H1 (cell line): ENCODE results near the gene KIF26A. TPM values are rescaled to one million over a fixed set of nuclear protein-coding genes. Genes with fewer than 3 reads are reported as not detected.

Experiments
- CTCF ChIA-PET: fragments of 300-600 bp; sonication (Branson Sonifier 250); formaldehyde crosslinking; loops from one replicate; lab custom pipeline; 2021; ENCODE audit not compliant: partially characterized antibody; lab: Charles Lee
- POLR2A ChIA-PET: fragments of 300-600 bp; sonication (Branson Sonifier 250); formaldehyde crosslinking; loops from one replicate; lab custom pipeline; 2021; ENCODE audit warnings: inconsistent platforms; ENCODE audit not compliant: partially characterized antibody; lab: Charles Lee
- DNase-seq, 2 experiments: peaks; one replicate each; pipeline versions ENCODE4 v3.0.0 to v3.0.0-alpha.2; 2010 to 2022; ENCODE audit warnings: low spot score in 2 of 2, low read depth in 1 of 2, mixed read lengths in 1 of 2
- FAIRE-seq: peaks from 2 replicates; lab custom pipeline; 2011; peaks lifted over from hg19 to GRCh38; lab: Jason Lieb, UNC
- H2AFZ ChIP-seq: 2 replicates; pipeline ENCODE4 v1.8.1; 2012; ENCODE audit warnings: low read length, inconsistent platforms
- H2AK5ac ChIP-seq: 2 replicates; pipeline ENCODE4 v1.6.1; 2013; ENCODE audit warnings: low read depth, low read length
- H2BK120ac ChIP-seq: replicated peaks from 2 replicates; pipeline ENCODE3; 2013; ENCODE audit warnings: low read depth, low read length, inconsistent platforms
- H2BK12ac ChIP-seq: 2 replicates; pipeline ENCODE4 v1.6.1; 2013; ENCODE audit warnings: low read depth, low read length
- H2BK15ac ChIP-seq: 2 replicates; pipeline ENCODE4 v1.6.1; 2013; ENCODE audit warnings: low read length
- H2BK20ac ChIP-seq: 2 replicates; pipeline ENCODE4 v1.6.1; 2013; ENCODE audit warnings: low read length
- H2BK5ac ChIP-seq: 2 replicates; pipeline ENCODE4 v1.6.1; 2013; ENCODE audit warnings: low read depth, low read length
- H3K14ac ChIP-seq: 2 replicates; pipeline ENCODE4 v1.6.1; 2013; ENCODE audit warnings: inconsistent platforms; ENCODE audit not compliant: insufficient read length
- H3K18ac ChIP-seq: 2 replicates; pipeline ENCODE4 v1.6.1; 2013; ENCODE audit warnings: low read length; ENCODE audit errors: extremely low read depth
- H3K23ac ChIP-seq: 2 replicates; pipeline ENCODE4 v1.6.1; 2013; ENCODE audit warnings: inconsistent platforms; ENCODE audit not compliant: insufficient read length
- H3K23me2 ChIP-seq: 2 replicates; pipeline ENCODE4 v1.6.1; 2013; ENCODE audit warnings: low read depth, low read length
- H3K27ac ChIP-seq: 2 replicates; pipeline ENCODE4 v1.6.1; 2011; ENCODE audit warnings: low read depth, low read length, inconsistent platforms
- H3K27me3 ChIP-seq, 4 experiments: replicated peaks in 1 of 4; 1 replicate in 1 of 4; 2 replicates in 3 of 4; pipeline versions ENCODE4 v1.6.1 to v1.8.1; 2011 to 2013; ENCODE audit warnings: low read length in 3 of 4, mild to moderate bottlenecking in 3 of 4, inconsistent platforms in 2 of 4, mixed read lengths in 2 of 4, moderate library complexity in 1 of 4; ENCODE audit not compliant: control insufficient read depth in 3 of 4, insufficient read depth in 3 of 4; ENCODE audit errors: extremely low read depth in 1 of 4
- H3K36me3 ChIP-seq, 4 experiments: 2 replicates each; pipeline versions ENCODE4 v1.6.1 to v1.8.1; 2011 to 2013; ENCODE audit warnings: mild to moderate bottlenecking in 4 of 4, low read length in 3 of 4, moderate library complexity in 2 of 4, control low read depth in 1 of 4, inconsistent platforms in 1 of 4; ENCODE audit not compliant: insufficient read depth in 4 of 4, control insufficient read depth in 2 of 4
- H3K4ac ChIP-seq: replicated peaks from 2 replicates; pipeline ENCODE3; 2013; ENCODE audit warnings: low read length, low read depth, mixed read lengths, inconsistent platforms; ENCODE audit not compliant: insufficient read length
- H3K4me1 ChIP-seq, 4 experiments: replicated peaks in 1 of 4; 1 replicate in 1 of 4; 2 replicates in 3 of 4; pipeline versions ENCODE4 v1.6.1 to v1.8.1; 2011 to 2013; ENCODE audit warnings: low read length in 3 of 4, inconsistent platforms in 2 of 4, mixed read lengths in 1 of 4; ENCODE audit not compliant: insufficient read depth in 4 of 4, control insufficient read depth in 3 of 4
- H3K4me2 ChIP-seq, 2 experiments: 2 replicates each; pipeline versions ENCODE4 v1.6.1 to v1.8.1; 2011 to 2013; ENCODE audit warnings: low read depth in 2 of 2, low read length in 2 of 2, control low read depth in 1 of 2, inconsistent platforms in 1 of 2, mild to moderate bottlenecking in 1 of 2; ENCODE audit not compliant: insufficient read depth in 1 of 2
- H3K4me3 ChIP-seq, 4 experiments: fragments of 200-600, 300-600 bp in 1 of 4; sonication (generic), shearing (Covaris generic), sonication (Bioruptor Twin) in 1 of 4; 2 replicates each; pipeline versions ENCODE4 v1.5.1 to v1.8.1; 2011 to 2016; ENCODE audit warnings: low read length in 4 of 4, low read depth in 3 of 4, control low read depth in 2 of 4, inconsistent platforms in 2 of 4, mild to moderate bottlenecking in 2 of 4, mixed read lengths in 1 of 4, moderate library complexity in 1 of 4; ENCODE audit not compliant: insufficient read depth in 2 of 4; ENCODE audit errors: extremely low read depth in 1 of 4
- H3K56ac ChIP-seq: replicated peaks from 2 replicates; pipeline ENCODE3; 2013; ENCODE audit warnings: low read depth, mild to moderate bottlenecking, mixed read lengths, low read length, inconsistent platforms; ENCODE audit not compliant: insufficient read length
- H3K79me1 ChIP-seq: 2 replicates; pipeline ENCODE4 v1.6.1; 2013; ENCODE audit warnings: low read depth, low read length, control low read depth
- H3K79me2 ChIP-seq, 2 experiments: 2 replicates each; pipeline versions ENCODE4 v1.6.1 to v1.8.1; 2012 to 2013; ENCODE audit warnings: low read length in 2 of 2, mild to moderate bottlenecking in 2 of 2, inconsistent platforms in 1 of 2; ENCODE audit not compliant: insufficient read depth in 2 of 2, control insufficient read depth in 1 of 2
- H3K9ac ChIP-seq, 4 experiments: replicated peaks in 1 of 4; 1 replicate in 1 of 4; 2 replicates in 3 of 4; pipeline versions ENCODE4 v1.6.1 to v1.8.1; 2011 to 2013; ENCODE audit warnings: low read depth in 3 of 4, low read length in 3 of 4, control low read depth in 2 of 4, mild to moderate bottlenecking in 2 of 4, moderate library complexity in 2 of 4, inconsistent platforms in 1 of 4; ENCODE audit errors: extremely low read depth in 1 of 4
- H3K9me3 ChIP-seq, 2 experiments: 2 replicates each; pipeline versions ENCODE4 v1.6.1 to v1.8.1; 2012 to 2013; ENCODE audit warnings: mild to moderate bottlenecking in 2 of 2, moderate library complexity in 2 of 2, control low read depth in 1 of 2, inconsistent platforms in 1 of 2, low read depth in 1 of 2, low read length in 1 of 2, mixed read lengths in 1 of 2; ENCODE audit not compliant: insufficient read depth in 2 of 2
- H4K20me1 ChIP-seq, 2 experiments: replicated peaks in 1 of 2; 2 replicates each; pipeline versions ENCODE3 to v1.8.1; 2011 to 2013; ENCODE audit warnings: inconsistent platforms in 2 of 2, low read length in 2 of 2, mild to moderate bottlenecking in 1 of 2; ENCODE audit not compliant: insufficient read depth in 2 of 2, control insufficient read depth in 1 of 2
- H4K5ac ChIP-seq: 2 replicates; pipeline ENCODE4 v1.6.1; 2013; ENCODE audit warnings: low read length, low read depth, mixed read lengths, inconsistent platforms; ENCODE audit not compliant: insufficient read length
- H4K8ac ChIP-seq: 2 replicates; pipeline ENCODE4 v1.8.0; 2013; ENCODE audit warnings: mild to moderate bottlenecking, moderate library complexity, low read length, inconsistent platforms; ENCODE audit not compliant: insufficient read depth; ENCODE audit errors: extremely low read depth
- H4K91ac ChIP-seq: replicated peaks from 2 replicates; pipeline ENCODE3; 2013; ENCODE audit warnings: low read length, mixed read lengths, inconsistent platforms; ENCODE audit not compliant: insufficient read length
- CEBPB ChIP-seq: IDR thresholded peaks from 2 replicates; pipeline ENCODE4 v1.6.1; 2012; ENCODE audit warnings: low read depth, low read length
- E2F6 ChIP-seq: IDR thresholded peaks from 2 replicates; pipeline ENCODE4 v1.6.1; 2012; ENCODE audit warnings: inconsistent platforms
- GABPA ChIP-seq: IDR thresholded peaks from 2 replicates; pipeline ENCODE4 v1.6.1; 2011; ENCODE audit warnings: mild to moderate bottlenecking, low read length, moderate library complexity, borderline replicate concordance; ENCODE audit not compliant: insufficient read depth
- JUN ChIP-seq: IDR thresholded peaks from 2 replicates; pipeline ENCODE4 v1.6.1; 2011; ENCODE audit warnings: low read depth, mild to moderate bottlenecking, improper control_type of control experiment, low read length
- JUND ChIP-seq: IDR thresholded peaks from 2 replicates; pipeline ENCODE4 v1.6.1; 2011; ENCODE audit warnings: mild to moderate bottlenecking, improper control_type of control experiment, low read length
- KDM5A ChIP-seq: fragments of 200-600 bp; IDR thresholded peaks from 2 replicates; pipeline ENCODE4 v1.7.1; 2012; ENCODE audit warnings: mild to moderate bottlenecking, low read length, inconsistent platforms, mixed read lengths
- PHF8 ChIP-seq: fragments of 200-600 bp; sonication (generic); conservative IDR thresholded peaks from 2 replicates; pipeline ENCODE4 v1.7.1; 2012; ENCODE audit warnings: low read depth, mild to moderate bottlenecking, inconsistent platforms, low read length, moderate library complexity
- POU5F1 ChIP-seq: IDR thresholded peaks from 2 replicates; pipeline ENCODE4 v1.6.1; 2011; ENCODE audit warnings: low read depth, mild to moderate bottlenecking, low read length, moderate library complexity
- RBBP5 ChIP-seq: IDR thresholded peaks from 2 replicates; pipeline ENCODE4 v1.7.1; 2012; ENCODE audit warnings: low read depth, mild to moderate bottlenecking, inconsistent platforms, low read length, moderate library complexity, borderline replicate concordance
- SIN3A ChIP-seq, 2 experiments: IDR thresholded peaks in 1 of 2; conservative IDR thresholded peaks in 1 of 2; 2 replicates each; pipeline ENCODE4 v1.6.1; 2011 to 2012; ENCODE audit warnings: low read length in 2 of 2, improper control_type of control experiment in 1 of 2, low read depth in 1 of 2, mild to moderate bottlenecking in 1 of 2
- SP4 ChIP-seq: IDR thresholded peaks from 2 replicates; pipeline ENCODE4 v1.6.1; 2012; ENCODE audit warnings: low read length, inconsistent platforms
- SUZ12 ChIP-seq: fragments of 200-600 bp; sonication (generic); IDR thresholded peaks from 2 replicates; pipeline ENCODE4 v1.6.1; 2012; ENCODE audit warnings: mild to moderate bottlenecking, inconsistent platforms, low read length, moderate library complexity, mixed read lengths
- TBP ChIP-seq: IDR thresholded peaks from 2 replicates; pipeline ENCODE4 v1.6.1; 2011; ENCODE audit warnings: low read depth, low read length, improper control_type of control experiment
- TCF12 ChIP-seq: IDR thresholded peaks from 2 replicates; pipeline ENCODE4 v1.6.1; 2011; ENCODE audit warnings: low read depth, mild to moderate bottlenecking, low read length
- TEAD4 ChIP-seq: IDR thresholded peaks from 2 replicates; pipeline ENCODE4 v1.6.1; 2012; ENCODE audit warnings: low read depth, low read length, inconsistent platforms, mixed read lengths
- WGBS, 2 experiments: shearing (Covaris generic) in 1 of 2; methylation state at CpG; one replicate each; pipeline versions ENCODE4 v1.1.6 to v1.1.7; 2013 to 2015; ENCODE audit warnings: low lambda C conversion rate in 2 of 2, mixed read lengths in 2 of 2, inconsistent platforms in 1 of 2, low coverage in 1 of 2, missing lambda C conversion rate in 1 of 2; ENCODE audit not compliant: insufficient replicate concordance in 2 of 2, insufficient coverage in 1 of 2, insufficient read length in 1 of 2; ENCODE audit errors: extremely low coverage in 1 of 2, missing lambda C conversion rate in 1 of 2; 5-methylcytosine and 5-hydroxymethylcytosine counted together
- polyA plus RNA-seq, 7 experiments: library from polyadenylated mRNA; depleted of rRNA in 3 of 7; stranded (reverse) in 5 of 7; unstranded in 2 of 7; fragments of >200 nt in 5 of 7; fragments of 200-250 nt in 2 of 7; gene quantifications; 1 replicate in 5 of 7; 2 replicates in 1 of 7; 4 replicates in 1 of 7; pipeline versions ENCODE4 v1.2.1 to v1.2.3, GENCODE V29; 2011 to 2013; ENCODE audit warnings: missing spikeins in 2 of 7, mixed read lengths in 2 of 7
- total RNA-seq: library from RNA; stranded (reverse); fragmentation: NEBNext Ultra II Directional; extraction: Animal tissue kit (Norgen Biotek cat#: 25700); gene quantifications from 2 replicates; pipeline ENCODE4 v1.2.1, GENCODE V29; 2021

KIF26A gene
- total and polyA plus RNA-seq, 2 of the 8 experiments (the other 6 are each of a cell fraction or from before 2014, with no cell fraction given): 11.5 to 41.6 TPM

- Histone ChIP-seq H2BK20ac (no peak overlapping the region), H3K9ac (no peak overlapping the region), H3K23ac (no peak overlapping the region), H4K20me1 (no peaks in the 10 kb centered on the region), H3K4me3 (no peak overlapping the region), H3K79me1 (no peaks in the 10 kb centered on the region), H2AFZ (no peak overlapping the region), H2AK5ac (no peak overlapping the region), H4K8ac (no peak overlapping the region), H3K79me2 (no peaks in the 10 kb centered on the region), H2BK12ac (no peak overlapping the region), H3K36me3 (no peaks in the 10 kb centered on the region), H3K4me1 (no peaks in the 10 kb centered on the region), H3K23me2 (no peaks in the 10 kb centered on the region), H3K14ac (no peak overlapping the region), H3K4ac (no peak overlapping the region), H2BK120ac (no peak overlapping the region), H4K5ac (no peak overlapping the region), H2BK5ac (no peak overlapping the region), H3K4me2 (no peak overlapping the region), H3K27ac (no peak overlapping the region), H3K27me3 (no peaks in the 10 kb centered on the region), H4K91ac (no peak overlapping the region), H3K18ac (no peak overlapping the region), H3K56ac (no peak overlapping the region), H2BK15ac (no peak overlapping the region), H3K9me3 (peaks cover 7 to 9% of the 10 kb centered on the region in 2 experiments; a peak in 2 of 4 replicates)
- no peak for FAIRE-seq
- DNase-seq: no peak
- CTCF ChIA-PET: interaction anchor here (0.5 to 7.4 kb wide), 15 partner anchors 9 to 333 kb away, joined by 3 to 76 read pairs (median 3); no protein-coding TSS in a partner anchor
- WGBS, 2 experiments: 86% methylated on average over 1 of the region's 1 CpG; no CpG with 5 or more reads in 1 of the 2 experiments
- POLR2A ChIA-PET: interaction anchor here (0.7 kb wide), 1 partner anchor 15 kb away, joined by 3 read pairs; no protein-coding TSS in a partner anchor
- TF ChIP-seq CEBPB (no peak), PHF8 (no peak), SUZ12 (no peak), JUN (no peak), TCF12 (no peak), JUND (no peak), POU5F1 (no peak), TBP (no peak), TEAD4 (no peak), GABPA (no peak), SP4 (no peak), KDM5A (no peak), SIN3A (conservative IDR thresholded peaks at IDR 0.05 in 1 of 2, IDR thresholded peaks at IDR 0.05 in 1 of 2; ENCODE audit: low read depth in 1 of 2, low read length in 2 of 2) (no peak), RBBP5 (no peak), E2F6 (no peak)
Observed at GRCh38 chr14:104128981-104129380, 9.4 kb upstream of the KIF26A start.
